Uterus (tissue), 2 donors: ENCODE measurements around the gene SELE.

Source experiments
- CTCF ChIP-seq, 4 experiments: fragments of 200-600 bp in 2 of 4; fragments of 450-650 bp in 2 of 4; sonication (generic) in 2 of 4; IDR thresholded peaks; one replicate each; pipeline ENCODE4 v1.5.1; 2016 to 2019; ENCODE audit warnings: antibody characterized with exemption in 4 of 4, mild to moderate bottlenecking in 2 of 4, moderate library complexity in 1 of 4
- POLR2A ChIP-seq, 2 donors: fragments of 450-650 bp; IDR thresholded peaks; one replicate each; pipeline ENCODE4 v1.6.1; 2016; ENCODE audit warnings: antibody characterized with exemption in 2 of 2, mild to moderate bottlenecking in 1 of 2, moderate library complexity in 1 of 2

- TF ChIP-seq POLR2A (IDR thresholded peaks at IDR 0.05) (no peak), CTCF (IDR thresholded peaks at IDR 0.05) (no peak)
Measured at GRCh38 chr1:169739980-169740379, 6.1 kb upstream of the SELE start.
